NK-92 treated with Interleukin-12 subunit alpha and Interleukin-12 subunit beta, amount 100 ng/mL, for 24 hours (cell line): ENCODE data around the gene DCLRE1B.

Experiments used
- DNase-seq: peaks from one replicate; lab custom pipeline; 2025; lab: John Stamatoyannopoulos, UW

The DCLRE1B gene

GRCh38 chr1:113904674-113905434 is at the start of gene DCLRE1B, which contains the start of gene AP4B1:
TSS of gene DCLRE1B (plus strand) at chr1:113905326. CDS start at chr1:113905587, 261 bp downstream.
TSS of gene AP4B1 (minus strand) at chr1:113904799. CDS start at chr1:113904717, 82 bp downstream.
- peak; percentile 100 for DNase-seq

- DNase-seq: no peak
Observed at GRCh38 chr1:113855630-113856400, 49.3 kb upstream of the DCLRE1B start.

GRCh38 chr1:113856401-113856790 is 48.7 kb upstream of the DCLRE1B start:
- DNase-seq: no peak

- no peak for DNase-seq
Observed at GRCh38 chr1:113857776-113858175, 47.4 kb upstream of the DCLRE1B start.

- DNase-seq: no peak
Observed at GRCh38 chr1:113858418-113858817, 46.7 kb upstream of the DCLRE1B start.

- DNase-seq: no peak
Observed at GRCh38 chr1:113858982-113859381, 46.1 kb upstream of the DCLRE1B start.

- DNase-seq: no peak
Observed at GRCh38 chr1:113859478-113860175, 45.5 kb upstream of the DCLRE1B start.

GRCh38 chr1:113860891-113861290 is 44.2 kb upstream of the DCLRE1B start:
- DNase-seq: no peak

- DNase-seq: no peak
Observed at GRCh38 chr1:113861641-113862040, 43.5 kb upstream of the DCLRE1B start.

- no peak for DNase-seq
Observed at GRCh38 chr1:113868387-113869083, 36.6 kb upstream of the DCLRE1B start.

GRCh38 chr1:113870778-113871177 is 34.3 kb upstream of the DCLRE1B start:
- no peak for DNase-seq

- DNase-seq: peak; percentile 78
Observed at GRCh38 chr1:113871597-113872113, 33.5 kb upstream of the DCLRE1B start, which contains the start of gene PTPN22. TSS of gene PTPN22 (minus strand) at chr1:113871712.

GRCh38 chr1:113872219-113872935 is 32.7 kb upstream of the DCLRE1B start:
- peak; percentile 24 for DNase-seq

- peak; percentile 21 for DNase-seq
Observed at GRCh38 chr1:113874012-113874879, 30.9 kb upstream of the DCLRE1B start.

GRCh38 chr1:113875714-113876113 is 29.4 kb upstream of the DCLRE1B start:
- no peak for DNase-seq

GRCh38 chr1:113876176-113876575 is 28.9 kb upstream of the DCLRE1B start:
- DNase-seq: no peak

GRCh38 chr1:113879739-113880038 is 25.4 kb upstream of the DCLRE1B start:
- no peak for DNase-seq

- no peak for DNase-seq
Observed at GRCh38 chr1:113881661-113882060, 23.5 kb upstream of the DCLRE1B start.

- no peak for DNase-seq
Observed at GRCh38 chr1:113886417-113887401, 18.4 kb upstream of the DCLRE1B start.
